ENCODE results near the gene PLA2G2C.

The PLA2G2C gene

DNA sequence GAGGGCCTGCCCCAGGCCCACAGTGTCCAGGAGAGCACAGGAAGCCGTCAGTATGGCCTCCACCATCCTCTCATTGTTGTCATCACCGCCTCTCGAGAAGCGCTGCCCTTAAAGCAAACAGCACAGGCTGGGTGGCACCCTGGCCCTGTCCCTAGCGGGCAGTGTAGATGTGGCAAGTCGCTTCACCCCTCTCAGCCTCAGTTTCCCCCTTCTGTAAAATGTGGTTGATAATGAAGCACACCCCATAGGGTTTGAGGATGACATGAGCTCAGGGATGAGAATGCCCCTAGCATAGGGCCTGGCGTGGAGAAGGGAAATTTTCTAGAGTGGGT, 33.8 kb downstream of the PLA2G2C start:
- no peak for DNase-seq (ENCODE audit: low spot score)

DNA sequence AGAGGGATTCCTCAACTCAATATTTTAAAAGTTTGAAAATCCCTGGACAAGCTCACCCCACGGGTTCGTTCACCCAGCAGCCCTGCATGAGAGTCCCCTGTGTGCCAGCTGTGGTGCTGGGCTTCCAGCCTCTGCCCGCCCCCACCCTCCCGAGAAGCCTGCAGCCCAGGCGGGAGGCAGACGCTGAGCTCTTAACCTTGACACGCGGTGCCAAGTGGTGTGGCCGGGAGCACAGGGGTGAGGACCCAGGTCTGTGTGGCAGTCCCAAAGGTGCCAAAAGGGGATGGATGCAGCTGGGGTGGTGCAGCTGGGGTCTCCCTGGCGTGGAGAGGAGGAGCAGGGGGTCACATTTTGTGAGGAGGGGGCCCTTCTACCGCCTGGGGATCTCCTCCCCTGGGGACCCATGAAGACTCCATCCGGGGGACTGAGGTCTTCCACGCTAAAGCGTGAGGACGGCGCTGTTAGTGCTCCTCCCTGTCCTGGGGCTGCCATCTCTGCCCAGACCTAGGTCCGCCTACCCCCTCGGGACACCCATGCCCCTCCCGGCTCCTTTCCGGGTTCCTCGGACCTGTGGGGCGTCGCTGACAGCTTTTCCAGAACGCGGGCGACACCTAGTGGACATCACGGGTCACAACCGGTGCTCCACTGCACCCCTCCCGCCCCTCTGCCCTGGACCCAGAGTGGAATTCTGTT, 34.3 kb downstream of the PLA2G2C start:
- DNase-seq (ENCODE audit: low spot score) = peak; percentile 72

DNA sequence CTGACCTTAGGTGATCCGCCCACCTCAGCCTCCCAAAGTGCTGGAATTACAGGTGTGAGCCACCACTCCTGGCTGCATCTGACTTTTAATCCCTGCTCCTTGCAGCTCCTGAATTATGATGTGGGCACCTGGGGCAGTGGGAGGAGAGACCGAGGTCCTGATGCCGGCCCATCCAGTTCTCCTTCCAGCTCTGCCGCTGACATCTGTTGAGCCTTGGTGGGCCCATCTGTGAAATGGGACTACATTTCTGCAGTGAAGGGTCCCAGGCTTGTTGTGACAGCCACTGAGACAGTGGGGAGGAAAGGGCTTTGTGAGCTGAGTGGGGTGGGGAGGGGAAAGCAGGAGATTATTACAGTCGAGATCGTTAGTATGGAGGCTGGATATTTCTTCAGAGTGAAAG, 35.3 kb downstream of the PLA2G2C start:
- DNase-seq (ENCODE audit: low spot score) = no peak

DNA sequence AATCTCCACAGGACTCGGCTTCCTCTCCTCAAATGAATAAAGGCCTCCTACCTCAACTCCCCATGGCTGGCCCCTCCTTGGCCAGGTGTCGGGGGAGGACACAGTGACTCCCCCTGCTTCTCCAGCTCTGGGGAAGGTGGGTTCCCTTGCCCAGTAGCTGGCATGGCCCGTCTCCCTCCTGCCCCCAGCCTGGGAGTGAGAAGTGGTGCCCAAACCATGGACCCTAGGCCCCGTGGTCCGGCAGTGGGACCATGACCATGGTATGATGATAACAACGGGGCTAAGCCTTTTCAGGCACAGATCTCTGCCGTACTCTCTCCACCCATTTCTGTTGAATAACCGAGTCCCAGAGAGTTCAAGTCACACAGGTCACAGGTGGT, 36.0 kb downstream of the PLA2G2C start:
- DNase-seq (ENCODE audit: low spot score) = no peak

DNA sequence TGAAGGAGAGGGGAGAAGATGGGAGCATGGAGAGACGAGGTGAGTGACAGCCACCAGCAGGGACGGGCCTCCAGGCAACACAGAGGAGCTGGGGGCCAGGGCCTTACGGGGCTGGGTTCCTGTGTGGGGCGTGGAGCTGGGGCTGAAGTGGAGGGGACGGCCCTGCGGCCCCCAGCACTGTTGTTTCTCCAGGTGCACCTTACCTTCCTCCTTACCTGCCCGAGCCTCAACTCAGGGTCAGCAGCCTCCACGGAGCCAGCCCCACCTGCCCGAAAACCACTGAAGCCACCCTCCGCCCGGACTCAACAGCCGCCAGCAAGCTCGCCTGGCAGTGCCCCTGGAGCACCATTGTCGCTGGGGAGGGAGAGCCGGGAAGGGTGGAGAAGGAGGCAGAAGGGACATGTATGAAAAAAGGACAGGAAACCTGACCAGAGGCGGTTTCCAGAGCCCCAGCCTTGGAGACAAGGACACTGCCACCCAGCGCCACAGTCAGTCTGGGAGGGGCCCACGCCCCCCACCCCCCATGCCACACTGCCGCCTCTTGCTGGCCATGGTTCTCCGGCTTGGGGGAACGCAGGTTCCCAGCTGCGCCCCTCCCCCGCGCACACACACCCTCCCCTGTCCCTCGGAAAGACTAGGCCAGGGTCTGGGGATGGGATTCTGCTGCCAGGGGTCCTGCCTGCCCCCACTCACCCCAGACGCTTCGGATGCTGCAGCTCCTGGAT, 36.6 kb downstream of the PLA2G2C start:
- no peak for DNase-seq (ENCODE audit: low spot score)

DNA sequence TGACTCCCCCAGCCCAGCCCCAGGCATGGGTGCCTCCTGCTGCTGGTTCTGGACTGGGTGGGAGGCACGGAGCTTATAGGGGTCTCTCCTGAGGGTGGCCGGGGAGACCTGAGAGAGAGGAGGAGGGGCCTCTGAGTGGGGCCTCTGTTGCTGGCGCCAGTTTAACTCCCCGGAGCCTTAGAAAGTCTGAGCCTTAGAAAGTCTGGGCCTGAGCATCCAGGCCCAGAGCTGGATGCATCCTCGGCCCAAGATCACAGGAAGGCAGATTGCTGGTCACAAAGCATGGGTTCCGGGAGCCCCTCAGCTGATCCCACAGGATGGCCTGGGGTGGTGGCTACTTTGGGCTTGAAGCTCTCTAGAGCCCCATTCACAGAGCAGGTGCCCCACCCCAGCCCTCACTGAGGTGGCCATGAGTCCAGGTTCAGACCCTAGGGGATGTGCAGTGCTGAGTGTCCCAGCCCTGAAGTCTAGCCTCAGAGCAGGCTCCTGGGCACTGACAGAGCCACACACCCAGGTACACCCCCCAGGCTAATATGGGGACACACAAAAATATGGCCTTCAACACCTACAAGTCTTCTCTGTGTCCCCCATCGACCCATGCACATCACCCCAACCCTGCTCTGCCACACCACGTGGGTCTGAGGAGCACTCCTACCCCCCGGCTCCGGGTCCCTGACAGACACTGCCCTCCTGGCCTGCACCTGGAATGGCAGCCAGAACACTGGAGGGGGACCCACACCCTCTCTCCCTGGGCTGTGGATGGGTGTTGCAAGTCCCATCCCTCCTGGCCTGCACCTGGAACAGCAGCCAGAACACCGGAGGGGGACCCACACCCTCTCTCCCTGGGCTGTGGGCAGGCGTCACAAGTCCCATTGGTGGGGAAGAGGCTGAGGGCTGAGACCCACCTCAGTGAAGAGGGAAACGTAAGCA, 37.5 kb downstream of the PLA2G2C start:
- no peak for DNase-seq (ENCODE audit: low spot score)

DNA sequence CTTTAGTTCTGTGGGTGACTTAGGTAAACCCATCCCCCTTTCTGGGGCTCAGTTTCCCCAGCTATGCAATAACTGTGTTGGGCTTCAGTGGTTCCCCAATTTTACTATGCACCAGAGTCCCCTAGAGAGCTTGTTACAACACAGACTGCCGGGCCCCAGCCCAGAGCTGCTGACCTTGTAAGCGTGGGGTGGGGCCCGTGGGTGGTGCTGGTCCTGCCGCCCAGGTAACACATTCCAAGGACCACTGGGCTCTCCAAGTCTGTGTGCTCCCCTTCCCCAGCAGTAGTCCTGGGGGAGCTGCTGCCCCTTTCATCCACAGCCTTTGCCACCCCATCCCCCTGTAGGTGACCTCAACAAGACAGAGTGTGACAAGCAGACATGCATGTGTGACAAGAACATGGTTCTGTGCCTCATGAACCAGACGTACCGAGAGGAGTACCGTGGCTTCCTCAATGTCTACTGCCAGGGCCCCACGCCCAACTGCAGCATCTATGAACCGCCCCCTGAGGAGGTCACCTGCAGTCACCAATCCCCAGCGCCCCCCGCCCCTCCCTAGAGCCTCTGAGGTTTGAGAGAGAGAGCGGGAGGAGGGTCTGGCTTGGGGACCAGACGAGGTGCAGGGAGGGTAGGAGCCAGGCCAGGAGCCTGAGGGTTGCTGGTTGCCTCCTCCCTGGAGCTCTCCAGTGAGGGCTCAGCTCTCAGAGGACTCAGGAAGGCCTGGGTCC, 38.3 kb downstream of the PLA2G2C start:
- DNase-seq (ENCODE audit: low spot score) = no peak

DNA sequence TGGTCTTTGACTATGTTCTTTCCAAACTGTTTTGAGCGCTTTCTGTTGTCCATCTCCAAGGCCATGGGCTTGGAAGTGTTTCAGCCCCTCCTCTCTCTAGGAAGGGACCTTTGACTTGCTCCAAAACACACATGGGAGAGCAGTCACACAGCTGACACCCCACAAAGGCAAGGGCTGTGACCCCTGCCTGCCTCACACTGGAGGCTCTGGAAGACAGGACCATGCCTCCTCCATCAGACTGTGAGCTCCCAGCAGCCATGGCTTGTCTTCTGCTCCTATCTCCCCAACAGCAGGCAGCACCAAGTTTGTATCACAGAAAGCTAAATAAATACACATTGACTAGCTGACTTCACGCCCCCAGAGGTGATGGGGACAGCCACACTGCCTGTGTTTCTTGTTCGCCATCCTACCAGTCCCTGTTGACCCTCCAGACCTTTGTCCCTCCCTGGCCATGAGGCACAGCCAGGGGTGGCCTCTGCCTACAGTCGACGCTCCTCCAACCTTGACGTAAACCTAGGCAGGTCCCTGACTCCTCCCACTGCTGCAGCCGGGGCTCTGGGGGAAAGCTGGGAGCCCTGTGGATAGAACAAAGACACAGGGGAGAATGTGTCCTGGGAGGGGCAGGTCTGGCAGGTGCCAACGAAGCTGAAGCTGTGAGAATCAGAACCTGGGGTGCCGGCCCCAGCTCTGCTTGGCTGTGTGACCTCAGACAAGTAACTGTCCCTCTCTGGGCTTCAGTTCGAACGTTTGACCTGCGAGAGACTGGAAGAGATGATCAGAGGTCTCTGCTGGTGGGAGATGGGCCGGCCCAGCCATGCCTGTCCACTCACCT, 42.4 kb downstream of the PLA2G2C start:
- DNase-seq (ENCODE audit: low spot score) = no peak

DNA sequence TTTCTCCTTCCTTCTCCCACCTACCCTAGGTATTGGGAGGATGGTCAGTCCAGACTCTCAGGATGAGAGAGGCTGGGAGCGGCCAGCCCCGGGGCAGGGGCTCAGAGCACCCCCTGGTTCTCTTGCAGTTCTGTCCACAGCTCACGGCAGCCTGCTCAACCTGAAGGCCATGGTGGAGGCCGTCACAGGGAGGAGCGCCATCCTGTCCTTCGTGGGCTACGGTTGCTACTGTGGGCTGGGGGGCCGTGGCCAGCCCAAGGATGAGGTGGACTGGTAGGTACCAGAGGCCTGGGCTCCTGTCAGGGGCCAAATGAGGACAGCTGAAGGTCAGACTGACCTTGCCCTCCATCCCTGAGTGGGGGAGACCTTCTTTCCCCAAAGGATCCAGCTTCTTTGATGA, 43.0 kb downstream of the PLA2G2C start:
- DNase-seq (ENCODE audit: low spot score) = no peak

DNA sequence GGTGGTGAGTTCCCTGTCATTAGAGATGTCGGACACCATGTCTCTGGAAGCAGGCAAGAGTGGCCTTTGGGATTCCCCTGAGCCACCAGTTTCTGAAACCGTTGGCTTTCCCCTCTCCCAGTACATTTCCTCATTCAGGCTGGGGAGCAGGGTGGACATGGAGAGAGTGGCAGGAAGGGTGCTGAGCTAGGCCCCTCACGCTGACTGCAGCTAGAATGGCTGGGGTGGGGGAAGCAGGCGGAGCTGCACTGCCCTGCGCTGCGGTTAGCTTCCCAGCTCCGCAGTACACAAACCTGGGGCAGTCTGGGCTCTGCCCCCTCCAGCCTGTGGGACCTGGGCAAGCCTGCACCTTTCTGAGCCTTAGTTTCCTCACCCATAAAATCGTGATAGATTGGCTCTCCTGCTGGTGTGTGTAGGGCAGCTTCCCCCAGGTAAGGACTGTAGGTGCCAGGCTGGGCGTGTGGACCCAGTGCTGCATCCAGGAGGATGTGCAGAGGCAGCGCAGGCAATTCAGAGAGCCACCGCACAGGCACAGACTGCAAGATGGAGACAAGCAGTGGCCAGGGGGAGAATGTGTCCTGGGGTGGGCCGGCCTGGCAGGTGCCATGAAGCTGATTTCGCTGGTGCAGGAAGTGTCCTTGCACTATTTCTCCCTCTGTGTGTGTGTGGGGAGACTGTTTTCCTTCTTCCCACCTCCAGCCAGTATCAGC, 44.2 kb downstream of the PLA2G2C start:
- no peak for DNase-seq (ENCODE audit: low spot score)

DNA sequence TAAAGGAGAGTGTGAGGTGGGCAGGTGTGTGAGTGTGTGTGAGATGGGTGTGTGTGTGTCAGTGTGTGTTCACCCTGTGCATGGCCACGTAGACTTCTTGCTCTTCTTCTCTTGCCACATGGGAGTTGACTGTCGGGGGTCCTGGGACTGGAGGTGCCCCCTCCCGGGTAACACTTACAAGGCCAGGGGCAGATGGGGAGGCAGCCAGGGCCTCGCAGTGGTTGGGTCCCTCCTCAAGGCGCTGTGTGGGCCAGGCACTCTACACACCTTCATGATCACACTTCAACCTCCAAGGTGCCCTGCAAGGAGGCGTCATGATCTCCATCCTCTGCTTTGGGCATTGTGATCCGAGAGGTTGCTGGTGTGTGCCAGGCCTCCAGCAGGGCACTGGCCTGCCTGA, 44.9 kb downstream of the PLA2G2C start:
- DNase-seq (ENCODE audit: low spot score) = no peak

DNA sequence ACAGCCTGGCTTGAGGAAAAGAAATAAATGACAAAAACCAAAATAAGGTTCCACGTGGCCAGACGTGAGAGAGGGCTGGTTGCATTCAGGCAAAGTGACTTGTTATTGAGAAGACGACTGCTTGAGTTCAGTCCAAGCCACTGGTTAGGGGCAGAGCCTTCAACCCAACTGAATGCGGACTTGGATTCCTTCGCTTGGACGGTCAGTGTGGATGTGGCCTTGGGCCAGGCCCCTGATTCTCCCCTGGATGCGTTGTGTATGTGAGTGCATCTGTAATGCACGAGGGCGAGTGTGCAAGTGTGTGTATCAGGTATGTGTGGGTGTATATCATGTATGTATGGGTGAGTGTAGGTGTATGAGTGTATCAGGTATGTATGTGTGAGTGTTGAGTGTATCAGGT, 45.3 kb downstream of the PLA2G2C start:
- DNase-seq (ENCODE audit: low spot score) = no peak

DNA sequence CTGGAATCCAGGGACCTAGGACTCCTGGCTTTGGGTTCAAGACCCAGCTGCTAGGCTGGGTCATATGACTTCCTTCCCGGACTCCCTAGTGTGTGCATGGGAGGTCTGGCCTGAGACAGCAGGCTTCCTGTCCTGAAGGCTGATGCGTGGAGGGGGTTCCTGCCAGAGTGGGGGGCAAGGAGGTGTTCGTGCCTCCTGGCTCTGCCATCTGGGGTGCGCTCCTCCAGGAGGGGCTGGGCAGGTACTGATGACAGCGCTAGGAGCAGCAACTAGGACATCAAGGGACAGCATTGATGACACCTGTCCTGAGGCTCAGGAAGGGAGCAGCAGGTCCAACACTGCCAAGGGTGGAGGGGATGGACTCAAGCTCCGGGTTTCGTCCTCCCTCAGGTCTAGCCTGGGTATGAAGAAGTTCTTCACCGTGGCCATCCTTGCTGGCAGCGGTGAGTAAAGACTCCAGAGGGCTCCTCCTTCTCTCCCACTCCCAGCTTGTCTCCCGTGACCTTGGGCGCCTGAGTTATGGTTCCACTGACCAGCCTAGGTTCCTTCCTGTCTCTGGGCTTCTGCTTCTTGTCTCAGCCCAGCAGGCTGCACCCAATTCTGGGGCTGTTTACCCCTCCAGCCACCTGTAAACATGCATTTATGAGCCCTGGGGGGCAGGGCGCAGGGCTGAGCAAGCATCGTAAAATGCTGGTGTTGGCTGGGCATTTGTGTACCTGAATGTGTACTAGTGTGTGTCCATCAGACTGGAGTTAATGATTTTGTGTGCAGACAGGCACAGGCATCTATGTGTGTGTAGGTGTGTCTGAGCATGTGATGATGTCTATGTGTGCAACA, 46.3 kb downstream of the PLA2G2C start:
- DNase-seq (ENCODE audit: low spot score) = no peak

DNA sequence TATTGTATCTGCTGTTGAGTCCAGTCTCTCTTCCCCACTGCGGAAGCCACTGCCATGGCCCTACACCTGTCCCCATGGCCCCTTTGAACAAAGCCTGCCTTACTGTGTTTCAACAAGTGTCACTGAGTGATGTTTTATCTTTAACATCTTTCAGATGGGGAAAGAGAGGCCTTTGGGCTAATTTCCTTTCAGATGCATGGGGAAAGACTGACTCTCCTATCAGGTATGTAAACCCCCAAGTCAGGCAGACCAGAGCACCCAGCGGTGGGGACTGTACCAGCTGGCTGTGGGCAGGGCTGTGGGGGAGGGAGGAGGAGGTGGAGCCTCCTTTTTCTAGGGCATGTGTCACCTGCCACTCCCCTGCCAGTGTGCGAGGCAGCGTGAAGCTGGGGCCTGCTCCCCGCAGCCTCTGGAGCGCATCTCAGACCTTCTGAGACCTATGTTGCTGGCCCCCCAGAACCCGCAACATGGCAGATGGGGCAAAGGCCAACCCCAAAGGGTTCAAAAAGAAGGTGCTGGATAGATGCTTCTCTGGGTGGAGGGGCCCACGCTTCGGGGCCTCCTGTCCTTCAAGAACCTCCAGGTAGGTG, 47.3 kb downstream of the PLA2G2C start, which contains the start of gene PLA2G2F:
TSS of gene PLA2G2F (plus strand) at position 363 of the 590 bp plus-strand sequence. CDS start at position 468, 105 bp downstream.
- no peak for DNase-seq (ENCODE audit: low spot score)

DNA sequence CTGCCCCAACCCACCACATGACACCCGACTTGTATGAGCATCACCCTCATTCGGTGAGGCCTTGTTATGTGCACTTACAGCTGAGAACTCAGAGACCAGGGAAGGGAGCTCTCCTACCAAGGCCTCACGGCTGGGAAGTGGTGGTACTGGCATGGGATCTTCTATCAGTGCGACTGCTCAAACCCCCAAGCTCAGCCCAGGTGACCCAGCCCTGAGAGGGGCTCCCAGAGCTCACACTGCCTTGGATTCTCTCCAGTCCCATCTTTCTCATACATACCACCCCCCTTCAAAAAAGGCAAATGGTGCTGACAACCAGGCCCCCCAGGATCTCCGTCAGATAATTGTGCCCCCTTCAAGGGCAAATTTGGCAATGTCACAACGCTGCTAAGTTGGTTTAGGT, 48.0 kb downstream of the PLA2G2C start:
- no peak for DNase-seq (ENCODE audit: low spot score)

DNA sequence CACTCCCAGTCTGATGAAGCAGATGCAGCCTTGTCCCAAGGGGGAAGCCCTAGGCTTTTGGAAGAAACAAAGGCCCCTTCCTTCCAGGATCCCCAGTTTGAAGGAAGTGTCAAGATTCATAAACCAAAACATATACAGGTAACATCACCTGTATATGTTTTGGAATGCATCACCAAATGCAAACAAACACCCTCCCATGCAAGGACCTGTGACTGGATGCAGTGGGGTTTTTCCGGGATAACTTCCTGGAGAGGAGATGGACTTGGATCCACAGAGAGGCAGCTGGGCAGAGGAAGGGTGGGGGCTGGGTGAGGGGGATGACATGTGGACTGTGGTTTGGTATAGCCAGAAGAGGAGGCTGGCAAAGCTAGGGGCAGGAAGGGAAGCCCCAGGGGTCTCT, 48.7 kb downstream of the PLA2G2C start:
- no peak for DNase-seq (ENCODE audit: low spot score)

DNA sequence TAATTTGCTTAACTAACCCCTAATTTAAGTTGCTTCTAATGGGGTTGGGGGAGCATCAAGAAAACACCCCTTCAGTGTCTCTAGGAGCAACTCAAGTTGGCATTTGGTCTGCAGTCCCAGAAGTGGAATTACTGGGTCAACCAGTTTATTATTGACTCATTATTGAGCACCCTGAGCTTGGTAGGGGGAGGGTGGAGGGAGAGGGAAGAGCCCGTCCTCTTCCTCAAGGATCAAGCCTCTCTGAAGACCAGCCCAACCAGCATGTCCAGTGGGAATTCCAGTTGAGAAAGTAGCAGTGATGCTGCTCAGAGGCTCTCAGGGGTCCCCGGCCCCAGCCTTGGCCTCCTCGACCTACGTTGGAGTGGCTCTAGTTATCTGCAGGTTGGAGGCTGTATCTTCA, 49.3 kb downstream of the PLA2G2C start:
- no peak for DNase-seq (ENCODE audit: low spot score)

DNA sequence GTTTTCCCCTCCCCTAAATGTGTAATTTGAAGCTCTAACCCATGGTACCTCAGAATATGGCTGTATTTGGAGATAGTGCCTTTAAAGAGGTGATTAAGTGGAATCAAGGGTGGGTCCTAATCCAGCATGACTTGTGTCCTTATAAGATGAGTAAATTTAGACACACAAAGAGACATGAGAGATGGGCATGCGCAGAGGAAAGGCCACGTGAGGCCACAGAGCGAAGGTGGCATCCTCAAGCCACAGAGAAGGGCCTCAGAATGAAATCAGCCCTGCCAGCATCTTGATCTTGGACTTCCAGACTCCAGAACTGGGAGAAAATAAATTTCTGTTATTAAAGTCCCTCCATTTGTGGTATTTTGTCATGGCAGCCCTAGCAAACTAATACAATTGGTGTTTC, 50.1 kb downstream of the PLA2G2C start:
- DNase-seq (ENCODE audit: low spot score) = no peak

DNA sequence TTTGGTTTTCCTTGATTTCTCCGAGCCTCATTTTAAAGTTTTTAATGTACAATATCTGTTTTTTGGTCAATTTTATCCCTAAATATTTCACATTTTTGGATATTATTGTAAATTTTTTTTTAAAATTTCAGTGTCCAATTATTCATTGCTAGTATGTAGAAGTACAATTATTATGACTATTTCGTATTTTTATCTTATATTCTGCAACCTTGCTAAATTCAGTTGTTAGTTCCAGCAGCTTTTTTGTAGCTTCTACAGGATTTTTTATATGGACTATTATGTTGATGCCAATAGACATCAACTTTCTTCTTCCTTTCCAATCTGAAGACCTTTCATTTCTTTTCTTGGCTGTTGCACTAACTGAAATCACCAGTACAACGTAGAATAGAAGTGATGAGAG, 51.3 kb downstream of the PLA2G2C start:
- no peak for DNase-seq (ENCODE audit: low spot score)
